Heart right ventricle (tissue), 16 donors: ENCODE results near the gene SCGB3A2. TPM values are rescaled to one million over a fixed set of nuclear protein-coding genes. Genes with fewer than 3 reads are reported as not detected.
A peak's percentile ranks its signal among the peaks of the same experiment; 100 is the strongest.

Experiments used
- ATAC-seq, 8 donors: fragments of 200-7000 bp; cut with Tn5 transposase; one replicate each; pipeline ENCODE4 v1.9.1; 2020; ENCODE audit warnings: mild to moderate bottlenecking in 8 of 8, moderate library complexity in 8 of 8, moderate number of reproducible peaks in 1 of 8
- DNase-seq, 2 donors: peaks; one replicate each; pipeline ENCODE4 v3.0.0-alpha.2; 2020
- H3K27ac ChIP-seq, 10 donors: fragments of 200-600 bp; sonication (generic) in 2 of 10; one replicate each; pipeline versions ENCODE4 v1.5.0 to v1.8.0; 2020 to 2022; ENCODE audit warnings: mild to moderate bottlenecking in 3 of 10
- H3K27me3 ChIP-seq, 7 donors: fragments of 200-600 bp; one replicate each; pipeline ENCODE4 v1.8.0; 2021 to 2022; ENCODE audit warnings: mild to moderate bottlenecking in 2 of 7
- H3K36me3 ChIP-seq, 9 donors: fragments of 200-600 bp; sonication (generic) in 1 of 9; one replicate each; pipeline versions ENCODE4 v1.5.0 to v1.8.0; 2020 to 2022; ENCODE audit warnings: mild to moderate bottlenecking in 2 of 9
- H3K4me1 ChIP-seq, 9 donors: fragments of 200-600 bp; sonication (generic) in 1 of 9; one replicate each; pipeline versions ENCODE4 v1.5.0 to v1.8.0; 2020 to 2022; ENCODE audit warnings: mild to moderate bottlenecking in 4 of 9
- H3K4me3 ChIP-seq, 10 donors: fragments of 200-600 bp; sonication (generic) in 2 of 10; one replicate each; pipeline versions ENCODE4 v1.5.0 to v1.8.0; 2020 to 2022; ENCODE audit warnings: mild to moderate bottlenecking in 7 of 10, moderate library complexity in 2 of 10
- H3K9me3 ChIP-seq, 11 donors: fragments of 200-600 bp in 10 of 11; sonication (generic) in 2 of 11; one replicate each; pipeline versions ENCODE4 v1.5.0 to v1.8.0; 2013 to 2022; ENCODE audit warnings: mild to moderate bottlenecking in 2 of 11, control low read depth in 1 of 11, moderate library complexity in 1 of 11
- WGBS, 2 donors: extraction: QIAGEN DNeasy Blood & Tissue Kit; methylation state at CpG; one replicate each; pipeline ENCODE4 v1.1.7; 2013; ENCODE audit warnings: inconsistent platforms in 1 of 2; 5-methylcytosine and 5-hydroxymethylcytosine counted together
- intact Hi-C, 10 donors: fragments of 100-400 bp; cut with DNase I; formaldehyde crosslinking; loops; one replicate each; pipeline versions ENCODE4 v1.11.1 to v1.14.2; 2022
- polyA plus RNA-seq, 2 donors: library from polyadenylated mRNA; stranded (reverse); fragments of 200-250 nt; gene quantifications; one replicate each; pipeline ENCODE4 v1.2.3, GENCODE V29; 2013
- total RNA-seq, 10 donors: library from RNA; stranded (reverse); fragmentation: NEBNext Ultra II Directional in 3 of 10; extraction: Animal tissue kit (Norgen Biotek cat#: 25700) in 3 of 10; gene quantifications; one replicate each; pipeline versions ENCODE4 v1.2.1 to v1.2.4, GENCODE V29; 2021 to 2023
- TF ChIP-seq, protein P1 (sequence below), 9 donors: fragments of 200-600 bp; sonication (generic) in 2 of 9; IDR thresholded peaks; one replicate each; pipeline versions ENCODE4 v1.5.0 to v1.8.0; 2021 to 2022; ENCODE audit warnings: antibody characterized with exemption in 9 of 9, mild to moderate bottlenecking in 5 of 9, moderate library complexity in 1 of 9
- donor health status: Arrhythmogenic right ventricular cardiomyopathy.
- donor health status: ischemic (EF 13 %, LVEDD 7.1; RV severe dilation, severe dysfunction).
- donor health status: healthy with polysubstance abuse.
- donor health status: DM: no; HTN: yes; CAD: no.
- donor health status: DM: no; HTN: no; CAD: no.
- donor health status: ischemic (EF 25% LVEDD 6.9; RV normal size, moderate dysfunction).
- donor health status: ischemic (EF 25% LVEDD 5.7; RV mildly dilated, moderate dysfunction).
- donor health status: healthy.
- donor health status: DM: yes; HTN: yes; CAD: no.
- donor health status: Ischemic cardiomyopathy.
- donor health status: ischemic (EF 35%, LVEDD 5.7; RV mildly dilated, moderate dysfunction).
- donor health status: nonischemic (EF 11% LVEDD 7.7; RV severe dilation, severe dysfunction).
- donor health status: DM: yes; HTN: yes; CAD: no.
- donor health status: PGD.
- donor health status: ischemic (EF 29% LVEDD 5.4; RV normal size, mild dysfunction).
- donor health status: nonischemic (EF 23%, LVEDD 6.1; RV moderate dilation, normal function).

Gene SCGB3A2
- total and polyA plus RNA-seq, 12 donors = 0.17 TPM; not detected in 11

- 58 to 69% methylated on average over 3 of the region's 3 CpGs for WGBS, 2 donors
- H3K4me1 ChIP-seq = peaks cover 0 to 5% (median 0%) of the 10 kb centered on the region in 9 donors
- TF ChIP-seq, protein P1, sequence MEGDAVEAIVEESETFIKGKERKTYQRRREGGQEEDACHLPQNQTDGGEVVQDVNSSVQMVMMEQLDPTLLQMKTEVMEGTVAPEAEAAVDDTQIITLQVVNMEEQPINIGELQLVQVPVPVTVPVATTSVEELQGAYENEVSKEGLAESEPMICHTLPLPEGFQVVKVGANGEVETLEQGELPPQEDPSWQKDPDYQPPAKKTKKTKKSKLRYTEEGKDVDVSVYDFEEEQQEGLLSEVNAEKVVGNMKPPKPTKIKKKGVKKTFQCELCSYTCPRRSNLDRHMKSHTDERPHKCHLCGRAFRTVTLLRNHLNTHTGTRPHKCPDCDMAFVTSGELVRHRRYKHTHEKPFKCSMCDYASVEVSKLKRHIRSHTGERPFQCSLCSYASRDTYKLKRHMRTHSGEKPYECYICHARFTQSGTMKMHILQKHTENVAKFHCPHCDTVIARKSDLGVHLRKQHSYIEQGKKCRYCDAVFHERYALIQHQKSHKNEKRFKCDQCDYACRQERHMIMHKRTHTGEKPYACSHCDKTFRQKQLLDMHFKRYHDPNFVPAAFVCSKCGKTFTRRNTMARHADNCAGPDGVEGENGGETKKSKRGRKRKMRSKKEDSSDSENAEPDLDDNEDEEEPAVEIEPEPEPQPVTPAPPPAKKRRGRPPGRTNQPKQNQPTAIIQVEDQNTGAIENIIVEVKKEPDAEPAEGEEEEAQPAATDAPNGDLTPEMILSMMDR (IDR thresholded peaks at IDR 0.05) = no peak
- H3K36me3 ChIP-seq = no peaks in the 10 kb centered on the region
- no peaks in the 10 kb centered on the region for H3K9me3 ChIP-seq
- ATAC-seq (peak in 1 of 8 donors; percentile 56), DNase-seq (no peak)
- H3K4me3 ChIP-seq = no peak overlapping the region
- intact Hi-C loops = loop anchor here in 2 of 10 donors (1.0 to 5.0 kb wide), 2 partner anchors 16 to 325 kb away; no protein-coding TSS in a partner anchor
- no peak overlapping the region for H3K27ac ChIP-seq
- H3K27me3 ChIP-seq = no peaks in the 10 kb centered on the region
Observed at GRCh38 chr5:147892696-147893296, 14.3 kb downstream of the SCGB3A2 start.

GRCh38 chr5:147893820-147894219 is 15.3 kb downstream of the SCGB3A2 start:
- peaks cover 0 to 5% (median 0%) of the 10 kb centered on the region in 9 donors for H3K36me3 ChIP-seq
- no peak overlapping the region for H3K4me3 ChIP-seq
- intact Hi-C loops = loop anchor here in 2 of 10 donors (1.0 to 5.0 kb wide), 2 partner anchors 14 to 323 kb away; no protein-coding TSS in a partner anchor
- TF ChIP-seq, protein P1 (IDR thresholded peaks at IDR 0.05) = no peak
- no peak for DNase-seq
- no peaks in the 10 kb centered on the region for H3K27me3 ChIP-seq
- ATAC-seq = no peak
- WGBS, 2 donors = 36 to 46% methylated on average over 2 of the region's 2 CpGs
- H3K4me1 ChIP-seq = peaks cover 0 to 5% (median 0%) of the 10 kb centered on the region in 9 donors
- H3K27ac ChIP-seq = no peak overlapping the region
- H3K9me3 ChIP-seq = no peaks in the 10 kb centered on the region

- H3K36me3 ChIP-seq = peaks cover 0 to 5% (median 0%) of the 10 kb centered on the region in 9 donors
- TF ChIP-seq, protein P1 (IDR thresholded peaks at IDR 0.05) = no peak
- no peaks in the 10 kb centered on the region for H3K9me3 ChIP-seq
- no peak overlapping the region for H3K27ac ChIP-seq
- WGBS, 2 donors = 56 to 65% methylated on average over 1 of the region's 1 CpG
- H3K27me3 ChIP-seq = no peaks in the 10 kb centered on the region
- intact Hi-C loops = loop anchor here in 1 of 10 donors (5.0 kb wide), 1 partner anchor 36 kb away; no protein-coding TSS in a partner anchor
- H3K4me3 ChIP-seq = no peak overlapping the region
- no peak for DNase-seq
- peaks cover 0 to 10% (median 0%) of the 10 kb centered on the region in 9 donors for H3K4me1 ChIP-seq
- no peak for ATAC-seq
Observed at GRCh38 chr5:147895864-147896263, 17.4 kb downstream of the SCGB3A2 start.

GRCh38 chr5:147898875-147899401 is 20.4 kb downstream of the SCGB3A2 start:
- Histone ChIP-seq H3K4me3 (no peak overlapping the region), H3K27me3 (no peaks in the 10 kb centered on the region), H3K27ac (no peak overlapping the region), H3K9me3 (no peaks in the 10 kb centered on the region), H3K36me3 (peaks cover 0 to 5% (median 0%) of the 10 kb centered on the region in 9 donors), H3K4me1 (peaks cover 0 to 5% (median 0%) of the 10 kb centered on the region in 9 donors)
- DNase-seq (no peak), ATAC-seq (no peak)
- whole genome bisulfite sequencing, 2 donors = 85 to 88% methylated on average over 3 of the region's 3 CpGs
- TF ChIP-seq, protein P1 (IDR thresholded peaks at IDR 0.05) = no peak
- intact Hi-C loops = loop anchor here in 1 of 10 donors (5.0 kb wide), 1 partner anchor 33 kb away; no protein-coding TSS in a partner anchor
